HepG2 (cell line): ENCODE results near the gene CELSR2. TPM values are rescaled to one million over a fixed set of nuclear protein-coding genes. Genes with fewer than 3 reads are reported as not detected.

Experiments used
- ATAC-seq: fragments of 200-7000 bp; cut with Tn5 transposase; 3 replicates; pipeline ENCODE4 v1.9.1; 2020; ENCODE audit warnings: mild to moderate bottlenecking, moderate library complexity
- BruUV-seq: library from RNA; stranded (reverse); fragments of 400-500 nt; replicated peaks from 2 replicates; lab custom pipeline; 2021; lab: Mats Ljungman, UMichigan
- CTCF ChIA-PET: fragments of 300-600 bp; formaldehyde crosslinking; extraction: SDS; loops from one replicate; lab custom pipeline; 2021; ENCODE audit warnings: low total read pairs, inconsistent platforms, low intra/inter-chr PET ratio; lab: Yijun Ruan, JAX
- POLR2A ChIA-PET: fragments of 350-600 bp; sonication (Branson Sonifier 250); formaldehyde crosslinking; loops from one replicate; lab custom pipeline; 2020; ENCODE audit warnings: antibody characterized with exemption, inconsistent platforms; lab: Yijun Ruan, JAX
- DNase-seq: peaks from one replicate; pipeline ENCODE4 v3.0.0-alpha.2; 2015; ENCODE audit warnings: low spot score
- FAIRE-seq: peaks from 3 replicates; lab custom pipeline; 2011; peaks lifted over from hg19 to GRCh38; lab: Jason Lieb, UNC
- H2AFZ ChIP-seq: one replicate; pipeline ENCODE4 v1.6.1; 2011; ENCODE audit warnings: low read length, inconsistent platforms
- H3K27ac ChIP-seq: fragments of 300-600 bp; 3 replicates; pipeline ENCODE4 v1.8.0; 2011; ENCODE audit warnings: mixed run types, mild to moderate bottlenecking, mixed read lengths, low read length, inconsistent platforms; ENCODE audit not compliant: insufficient read depth; ENCODE audit errors: extremely low read length
- H3K27me3 ChIP-seq, 2 experiments: fragments of 200-600 bp in 1 of 2; 2 replicates in 1 of 2; 3 replicates in 1 of 2; pipeline versions ENCODE4 v1.6.0 to v1.8.0; 2011; ENCODE audit warnings: low read length in 2 of 2, mild to moderate bottlenecking in 2 of 2, moderate library complexity in 2 of 2, inconsistent platforms in 1 of 2; ENCODE audit not compliant: insufficient read depth in 2 of 2, control insufficient read depth in 1 of 2
- H3K36me3 ChIP-seq, 2 experiments: fragments of 200-600 bp in 1 of 2; replicated peaks in 1 of 2; 2 replicates in 1 of 2; 3 replicates in 1 of 2; pipeline versions ENCODE4 v1.5.1 to v1.8.0; 2011; ENCODE audit warnings: low read length in 2 of 2, inconsistent platforms in 1 of 2; ENCODE audit not compliant: insufficient read depth in 2 of 2, control insufficient read depth in 1 of 2
- H3K4me1 ChIP-seq: 2 replicates; pipeline ENCODE4 v1.5.1; 2012; ENCODE audit warnings: low read length, inconsistent platforms; ENCODE audit not compliant: insufficient read depth
- H3K4me2 ChIP-seq: 2 replicates; pipeline ENCODE4 v1.6.0; 2011; ENCODE audit warnings: low read depth, low read length, inconsistent platforms
- H3K4me3 ChIP-seq, 3 experiments: fragments of 200-600 bp in 1 of 3; sonication (generic), shearing (Covaris generic) in 1 of 3; replicated peaks in 1 of 3; 2 replicates each; pipeline ENCODE4 v1.5.1; 2011 to 2016; ENCODE audit warnings: low read length in 3 of 3, inconsistent platforms in 2 of 3, low read depth in 2 of 3, mild to moderate bottlenecking in 2 of 3, control low read depth in 1 of 3, mixed read lengths in 1 of 3; ENCODE audit not compliant: insufficient read depth in 1 of 3
- H3K79me2 ChIP-seq: one replicate; pipeline ENCODE4 v1.6.1; 2011; ENCODE audit warnings: low read length, inconsistent platforms; ENCODE audit not compliant: insufficient read depth
- H3K9ac ChIP-seq: 2 replicates; pipeline ENCODE4 v1.6.0; 2011; ENCODE audit warnings: mild to moderate bottlenecking, low read depth, low read length, inconsistent platforms; ENCODE audit not compliant: insufficient read depth
- H3K9me3 ChIP-seq: 2 replicates; pipeline ENCODE4 v1.5.1; 2012; ENCODE audit warnings: mild to moderate bottlenecking, low read length
- H4K20me1 ChIP-seq: 2 replicates; pipeline ENCODE4 v1.6.0; 2011; ENCODE audit warnings: inconsistent platforms, mild to moderate bottlenecking, low read length, moderate library complexity; ENCODE audit not compliant: insufficient read depth
- CREM ChIP-seq, 2 experiments: sonication (generic) in 1 of 2; formaldehyde crosslinking in 1 of 2; IDR thresholded peaks; 2 replicates each; pipeline versions ENCODE4 v1.4.0 to v1.6.1; 2016 to 2020; ENCODE audit warnings: antibody characterized with exemption in 1 of 2, mild to moderate bottlenecking in 1 of 2, missing genetic modification reagents in 1 of 2
- HOXA3 ChIP-seq: sonication (generic); formaldehyde crosslinking; IDR thresholded peaks from 2 replicates; pipeline ENCODE4 v1.5.0; 2020; ENCODE audit warnings: missing genetic modification reagents
- TBP ChIP-seq: sonication (generic); formaldehyde crosslinking; IDR thresholded peaks from 2 replicates; pipeline ENCODE4 v1.5.0; 2020; ENCODE audit warnings: missing genetic modification reagents
- ZBTB39 ChIP-seq: sonication (generic); formaldehyde crosslinking; IDR thresholded peaks from 2 replicates; pipeline ENCODE4 v1.5.0; 2020; ENCODE audit warnings: missing genetic modification reagents
- ZHX2 ChIP-seq, 2 experiments: sonication (generic) in 1 of 2; formaldehyde crosslinking in 1 of 2; IDR thresholded peaks; 2 replicates each; pipeline versions ENCODE4 v1.6.1 to v1.9.0; 2014 to 2022; ENCODE audit warnings: antibody characterized with exemption in 1 of 2, borderline replicate concordance in 1 of 2, inconsistent platforms in 1 of 2, low read depth in 1 of 2, missing genetic modification reagents in 1 of 2
- ZNF3 ChIP-seq: IDR thresholded peaks from 2 replicates; pipeline ENCODE4 v1.7.0; 2017; ENCODE audit warnings: inconsistent platforms
- ZNF337 ChIP-seq: sonication (generic); formaldehyde crosslinking; IDR thresholded peaks from 2 replicates; pipeline ENCODE4 v1.5.1; 2020; ENCODE audit warnings: missing genetic modification reagents, low read depth, mild to moderate bottlenecking, borderline replicate concordance
- ZSCAN21 ChIP-seq: sonication (generic); formaldehyde crosslinking; IDR thresholded peaks from 2 replicates; pipeline ENCODE4 v1.8.0; 2022; ENCODE audit warnings: mild to moderate bottlenecking, missing genetic modification reagents, moderate library complexity, borderline replicate concordance
- WGBS: methylation state at CpG from one replicate; pipeline ENCODE4 v1.1.6; 2017; ENCODE audit warnings: low lambda C conversion rate; 5-methylcytosine and 5-hydroxymethylcytosine counted together
- in situ Hi-C: cut with HindIII; loops from 2 replicates; pipeline ENCODE4 v1.10.0; 2017; ENCODE audit warnings: low pct_unique_long_range_greater_than_20kb; ENCODE audit not compliant: extremely low pct_ligation_motif_present
- intact Hi-C: fragments of 100-400 bp; cut with micrococcal nuclease; formaldehyde crosslinking; loops from one replicate; pipeline ENCODE4 v1.10.0; 2022; ENCODE audit not compliant: unreplicated experiment
- polyA plus RNA-seq, 8 experiments: library from polyadenylated mRNA; depleted of rRNA in 3 of 8; stranded (reverse) in 7 of 8; unstranded in 1 of 8; fragments of >200 nt; fragmentation: Illumina TruSeq in 4 of 8; extraction: Trizol in 4 of 8; gene quantifications; 2 replicates each; pipeline versions ENCODE4 v1.2.1 to v1.2.3, GENCODE V29; 2011 to 2016; ENCODE audit warnings: low read depth in 4 of 8, missing spikeins in 1 of 8, mixed read lengths in 1 of 8; ENCODE audit not compliant: insufficient read depth in 1 of 8
- total RNA-seq, 5 experiments: library from RNA; depleted of rRNA; stranded (reverse); fragments of >200 nt; fragmentation: Illumina TruSeq; extraction: Trizol; gene quantifications; 2 replicates each; pipeline ENCODE4 v1.2.3, GENCODE V29; 2016; ENCODE audit warnings: low read depth in 1 of 5

Gene CELSR2
- total and polyA plus RNA-seq, 2 of the 13 experiments (the other 11 are each of a cell fraction or from before 2014, with no cell fraction given): 4.0 to 6.6 TPM

GRCh38 chr1:109293026-109293425 lies 43.7 kb downstream of the CELSR2 start:
- Histone ChIP-seq H3K27me3 (no peaks in the 10 kb centered on the region), H4K20me1 (no peaks in the 10 kb centered on the region), H3K4me3 (no peak overlapping the region), H3K9ac (no peak overlapping the region), H3K79me2 (no peaks in the 10 kb centered on the region), H3K4me2 (no peak overlapping the region), H3K36me3 (no peaks in the 10 kb centered on the region), H3K4me1 (peaks cover 31% of the 10 kb centered on the region), H3K27ac (no peak overlapping the region), H3K9me3 (no peaks in the 10 kb centered on the region), H2AFZ (no peak overlapping the region)
- in situ Hi-C loops: no loop called here
- POLR2A ChIA-PET: no interaction called here
- BruUV-seq: no TSS peak
- 97% methylated on average over 2 of the region's 2 CpGs for WGBS
- FAIRE-seq: no peak
- TF ChIP-seq TBP (CRISPR knock-in tag): no peak
- ATAC-seq: no peak
- CTCF ChIA-PET: no interaction called here
- DNase-seq: no peak
- intact Hi-C loops: no loop called here

- intact Hi-C loops: no loop called here
- DNase-seq (no peak), ATAC-seq (no peak), FAIRE-seq (no peak)
- no peak overlapping the region for H3K4me2 ChIP-seq
- CTCF ChIA-PET: no interaction called here
- POLR2A ChIA-PET: no interaction called here
- H3K79me2 ChIP-seq: no peaks in the 10 kb centered on the region
- no peak overlapping the region for H3K27ac ChIP-seq
- in situ Hi-C loops: no loop called here
- peaks cover 40% of the 10 kb centered on the region for H3K4me1 ChIP-seq
- H4K20me1 ChIP-seq: no peaks in the 10 kb centered on the region
- 92% methylated on average over 4 of the region's 4 CpGs for WGBS
- no peaks in the 10 kb centered on the region for H3K36me3 ChIP-seq
- no TSS peak for BruUV-seq
- TF ChIP-seq ZBTB39 (CRISPR knock-in tag) (no peak), ZHX2 (IDR thresholded peaks at IDR 0.05; ENCODE audit: low read depth) (no peak), ZHX2 (CRISPR knock-in tag; IDR thresholded peaks at IDR 0.05; ENCODE audit: borderline replicate concordance) (no peak), ZSCAN21 (CRISPR knock-in tag) (no peak), CREM (IDR thresholded peaks at IDR 0.05) (no peak), CREM (CRISPR knock-in tag; IDR thresholded peaks at IDR 0.05) (no peak), ZNF337 (no peak), ZNF3 (CRISPR knock-in tag) (no peak), HOXA3 (CRISPR knock-in tag) (no peak)
- no peak overlapping the region for H3K9ac ChIP-seq
- no peaks in the 10 kb centered on the region for H3K9me3 ChIP-seq
- no peak overlapping the region for H2AFZ ChIP-seq
- no peak overlapping the region for H3K4me3 ChIP-seq
- H3K27me3 ChIP-seq: no peaks in the 10 kb centered on the region
Measured at GRCh38 chr1:109294481-109294880, 45.1 kb downstream of the CELSR2 start.
